ENCODE results near the gene DESI1. TPM values are rescaled to one million over a fixed set of nuclear protein-coding genes. Genes with fewer than 3 reads are reported as not detected.
A peak's percentile ranks its signal among the peaks of the same experiment; 100 is the strongest.

The DESI1 gene
- total RNA-seq, 1 experiment from 2014 or later, result 30.2 TPM

- H3K36me3 Mint-ChIP-seq (ENCODE audit: insufficient read depth in 1 of 3, low read depth in 3 of 3), result peaks cover 8 to 22% (median 20%) of the 10 kb centered on the region in 3 experiments; a peak in 6 of 7 replicates
Observed at GRCh38 chr22:41597635-41597953, 23.2 kb downstream of the DESI1 start.

More at GRCh38 chr22:41597635-41597953, 23.2 kb downstream of the DESI1 start:
- WGBS (ENCODE audit: extremely low coverage, insufficient read length, low lambda C conversion rate), result no CpG with 5 or more reads among the region's 2 CpGs
- Histone ChIP-seq H3K9ac (ENCODE audit: extremely low read depth, insufficient read length, low read length) (no peak overlapping the region), H4K91ac (ENCODE audit: insufficient read length, low read depth, low read length) (no peak overlapping the region), H4K5ac (ENCODE audit: insufficient read length, low read depth, low read length) (no peak overlapping the region), H3K18ac (ENCODE audit: insufficient read length, low read depth, low read length) (no peak overlapping the region), H2AK5ac (ENCODE audit: insufficient read length, low read length) (no peak overlapping the region), H3K4ac (ENCODE audit: low read depth, low read length) (no peak overlapping the region), H4K20me1 (ENCODE audit: control insufficient read depth, insufficient read depth, insufficient read length) (peaks cover 5% of the 10 kb centered on the region), H3K79me1 (ENCODE audit: insufficient read depth, low read depth, low read length, poor library complexity, severe bottlenecking) (no peaks in the 10 kb centered on the region), H2BK15ac (ENCODE audit: low read depth, low read length) (no peak overlapping the region), H2BK12ac (ENCODE audit: insufficient read length, low read depth, low read length) (no peak overlapping the region), H4K8ac (replicated peaks; ENCODE audit: insufficient read length, low read depth, low read length) (no peak overlapping the region), H3K56ac (ENCODE audit: insufficient read length, low read depth, low read length) (no peak overlapping the region), H3K23me2 (ENCODE audit: insufficient read length, low read depth, low read length, poor library complexity, severe bottlenecking) (no peaks in the 10 kb centered on the region), H3K4me2 (ENCODE audit: insufficient read depth, insufficient read length, low read length) (no peak overlapping the region), H3K27ac (ENCODE audit: insufficient read length, low read depth, low read length) (no peak overlapping the region), H3K14ac (ENCODE audit: insufficient read depth, low read length) (no peak overlapping the region), H2BK20ac (ENCODE audit: low read depth, low read length, poor library complexity, severe bottlenecking) (no peak overlapping the region), H3K23ac (ENCODE audit: insufficient read length, low read depth, low read length) (no peak overlapping the region), H2BK120ac (ENCODE audit: low read depth, low read length, poor library complexity, severe bottlenecking) (no peak overlapping the region), H3K4me1 (ENCODE audit: insufficient read depth, low read length) (no peaks in the 10 kb centered on the region), H2BK5ac (ENCODE audit: insufficient read length, low read length) (no peak overlapping the region), H3K79me2 (ENCODE audit: insufficient read depth, low read length) (no peaks in the 10 kb centered on the region), H2AFZ (ENCODE audit: low read length) (no peak overlapping the region), H3K9me3 (ENCODE audit: control insufficient read depth, low read depth, low read length) (no peaks in the 10 kb centered on the region), H3T11ph (ENCODE audit: low read length) (no peak overlapping the region), H3K27me3 (ENCODE audit: insufficient read depth, low read length) (no peaks in the 10 kb centered on the region)
- Mint-ChIP-seq H3K27me3 (ENCODE audit: low read depth) (peaks cover 11% of the 10 kb centered on the region), H3K4me1 (peaks cover 2% of the 10 kb centered on the region in 2 experiments; a peak in 1 of 4 replicates), H3K4me3 (no peak overlapping the region), H3K27ac (peak overlapping the region in 1 of 3 experiments; percentile 76; a peak in 1 of 7 replicates), H3K9me3 (0 out of 5 replicates have a peak, but pooled peaks cover 0 to 3% of the 10 kb centered on the region in 2 experiments)
- no peak for DNase-seq
- no peak; the same call in 2 of the 3 replicates for TF ChIP-seq CTCF (conservative IDR thresholded peaks at IDR 0.05)

All from H9 (cell line).